Gastrocnemius medialis (tissue), 4 donors: Measurements from ENCODE around the gene ATP13A3. TPM values are rescaled to one million over a fixed set of nuclear protein-coding genes. Genes with fewer than 3 reads are reported as not detected.

Experiments used
- ATAC-seq, 2 donors: fragments of 150-250 bp; one replicate each; pipeline ENCODE4 v1.9.1; 2016
- DNase-seq, 2 donors: peaks; one replicate each; pipeline ENCODE4 v3.0.0-alpha.2; 2019
- H3K27ac ChIP-seq, 4 donors: fragments of 200-600 bp; sonication (generic); 1 replicate in 1 of 4; 2 replicates in 3 of 4; pipeline ENCODE4 v1.5.1; 2016 to 2018; ENCODE audit warnings: mild to moderate bottlenecking in 2 of 4, moderate library complexity in 1 of 4
- H3K27me3 ChIP-seq, 3 donors: fragments of 200-600 bp; sonication (generic) in 2 of 3; 1 replicate in 1 of 3; 2 replicates in 2 of 3; pipeline versions ENCODE4 v1.5.1 to v1.6.0; 2016 to 2019; ENCODE audit warnings: mild to moderate bottlenecking in 1 of 3, moderate library complexity in 1 of 3
- H3K36me3 ChIP-seq, 2 donors: fragments of 200-600 bp; sonication (generic) in 1 of 2; one replicate each; pipeline ENCODE4 v1.5.1; 2017 to 2018
- H3K4me1 ChIP-seq, 2 donors: fragments of 200-600 bp; sonication (generic) in 1 of 2; one replicate each; pipeline ENCODE4 v1.5.1; 2016 to 2017; ENCODE audit warnings: mild to moderate bottlenecking in 2 of 2
- H3K4me3 ChIP-seq, 4 donors: fragments of 200-600 bp; sonication (generic) in 3 of 4; 1 replicate in 1 of 4; 2 replicates in 3 of 4; pipeline ENCODE4 v1.5.1; 2016 to 2019; ENCODE audit warnings: mild to moderate bottlenecking in 2 of 4
- H3K9me3 ChIP-seq, 3 donors: fragments of 200-600 bp; sonication (generic) in 2 of 3; 1 replicate in 1 of 3; 2 replicates in 2 of 3; pipeline ENCODE4 v1.5.1; 2016 to 2019
- POLR2A ChIP-seq, 2 donors: fragments of 450-650 bp; IDR thresholded peaks; one replicate each; pipeline ENCODE4 v1.6.1; 2017; ENCODE audit warnings: antibody characterized with exemption in 2 of 2, mild to moderate bottlenecking in 2 of 2, moderate library complexity in 2 of 2
- in situ Hi-C, 4 donors: fragments of 200-750 bp; cut with MboI; loops; one replicate each; pipeline versions ENCODE4 v1.15.0 to v1.8.0; 2017; ENCODE audit warnings: low sequenced_read_pairs in 4 of 4
- intact Hi-C: fragments of 100-400 bp; cut with DNase I; formaldehyde crosslinking; loops from one replicate; pipeline ENCODE4 v1.15.1; 2023; ENCODE audit warnings: low total_unique reads
- total RNA-seq, 4 donors: library from RNA; depleted of rRNA; stranded (reverse); fragments of >200 nt; gene quantifications; one replicate each; pipeline versions ENCODE4 v1.1.0 to v1.2.3, GENCODE V29; 2016
- TF ChIP-seq, protein P1 (sequence below), 5 experiments: fragments of 450-650 bp in 3 of 5; fragments of 200-600 bp in 2 of 5; sonication (generic) in 2 of 5; IDR thresholded peaks in 4 of 5; conservative IDR thresholded peaks in 1 of 5; 1 replicate in 4 of 5; 2 replicates in 1 of 5; pipeline ENCODE4 v1.5.1; 2016 to 2019; ENCODE audit warnings: antibody characterized with exemption in 5 of 5, mild to moderate bottlenecking in 3 of 5, moderate library complexity in 3 of 5

Gene ATP13A3
- total RNA-seq, 4 donors from 2014 or later = 31.8 to 90.2 (median 57.3) TPM

DNA sequence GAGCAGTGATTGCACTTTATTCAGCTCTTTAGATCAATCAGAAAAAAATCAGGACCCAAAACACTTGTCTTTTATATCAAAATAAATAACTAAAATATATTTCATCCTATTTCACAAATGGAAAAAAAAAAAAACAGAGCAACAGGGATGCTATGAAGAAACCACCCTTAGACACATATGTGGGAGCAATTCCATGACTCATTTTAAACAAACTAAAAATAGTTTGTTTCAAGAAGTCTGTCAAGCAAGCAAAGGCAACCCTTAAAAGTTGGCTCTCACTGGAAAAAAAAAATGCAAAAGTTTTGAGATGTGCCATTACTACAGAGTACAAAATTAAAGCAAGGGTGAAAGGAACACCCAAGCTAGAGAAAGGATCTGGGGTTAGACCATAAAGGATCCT, 5.7 kb downstream of the ATP13A3 start:
- no peak for DNase-seq
- in situ Hi-C loops = loop anchor here (5.0 kb wide), 3 partner anchors 101 to 111 kb away; no protein-coding TSS in a partner anchor
- no peaks in the 10 kb centered on the region for H3K9me3 ChIP-seq
- intact Hi-C loops = loop anchor here (10.0 kb wide), 2 partner anchors 206 to 346 kb away; partner anchors contain the start of gene HES1
- no peak for TF ChIP-seq POLR2A (IDR thresholded peaks at IDR 0.05)
- TF ChIP-seq, protein P1, sequence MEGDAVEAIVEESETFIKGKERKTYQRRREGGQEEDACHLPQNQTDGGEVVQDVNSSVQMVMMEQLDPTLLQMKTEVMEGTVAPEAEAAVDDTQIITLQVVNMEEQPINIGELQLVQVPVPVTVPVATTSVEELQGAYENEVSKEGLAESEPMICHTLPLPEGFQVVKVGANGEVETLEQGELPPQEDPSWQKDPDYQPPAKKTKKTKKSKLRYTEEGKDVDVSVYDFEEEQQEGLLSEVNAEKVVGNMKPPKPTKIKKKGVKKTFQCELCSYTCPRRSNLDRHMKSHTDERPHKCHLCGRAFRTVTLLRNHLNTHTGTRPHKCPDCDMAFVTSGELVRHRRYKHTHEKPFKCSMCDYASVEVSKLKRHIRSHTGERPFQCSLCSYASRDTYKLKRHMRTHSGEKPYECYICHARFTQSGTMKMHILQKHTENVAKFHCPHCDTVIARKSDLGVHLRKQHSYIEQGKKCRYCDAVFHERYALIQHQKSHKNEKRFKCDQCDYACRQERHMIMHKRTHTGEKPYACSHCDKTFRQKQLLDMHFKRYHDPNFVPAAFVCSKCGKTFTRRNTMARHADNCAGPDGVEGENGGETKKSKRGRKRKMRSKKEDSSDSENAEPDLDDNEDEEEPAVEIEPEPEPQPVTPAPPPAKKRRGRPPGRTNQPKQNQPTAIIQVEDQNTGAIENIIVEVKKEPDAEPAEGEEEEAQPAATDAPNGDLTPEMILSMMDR (IDR thresholded peaks at IDR 0.05 in 4 of 5, conservative IDR thresholded peaks at IDR 0.05 in 1 of 5) = no peak
- no peaks in the 10 kb centered on the region for H3K27me3 ChIP-seq
- H3K4me1 ChIP-seq = peaks cover 20 to 30% of the 10 kb centered on the region in 2 donors
- ATAC-seq = no peak
- peaks cover 0 to 3% of the 10 kb centered on the region in 2 donors for H3K36me3 ChIP-seq
- no peak overlapping the region for H3K4me3 ChIP-seq
- no peak overlapping the region for H3K27ac ChIP-seq

DNA sequence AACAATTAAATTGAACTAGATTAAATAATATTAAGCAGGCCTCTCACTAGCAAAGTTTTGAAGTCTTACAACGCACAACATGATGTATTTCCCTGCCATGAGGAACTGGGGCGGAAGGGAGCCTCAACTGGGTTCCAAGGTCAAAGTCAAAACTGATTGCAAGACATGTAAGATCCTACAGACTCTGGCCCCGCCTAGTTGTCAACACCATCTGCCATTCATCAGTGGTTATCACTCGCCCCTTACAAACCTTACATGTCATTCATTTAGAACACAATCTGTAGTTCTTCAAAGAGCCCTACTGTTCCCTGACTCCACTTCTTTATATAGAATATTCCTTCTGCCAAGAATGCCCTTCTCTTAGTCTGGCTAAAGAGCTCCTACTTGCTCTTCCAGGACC, 10.0 kb downstream of the ATP13A3 start:
- no peak for ATAC-seq
- peaks cover 18 to 28% of the 10 kb centered on the region in 2 donors for H3K4me1 ChIP-seq
- no peak overlapping the region for H3K27ac ChIP-seq
- peaks cover 0 to 3% of the 10 kb centered on the region in 2 donors for H3K36me3 ChIP-seq
- intact Hi-C loops (no loop called here), in situ Hi-C loops (no loop called here)
- DNase-seq = no peak
- TF ChIP-seq POLR2A (IDR thresholded peaks at IDR 0.05) = no peak
- TF ChIP-seq, protein P1 (IDR thresholded peaks at IDR 0.05 in 4 of 5, conservative IDR thresholded peaks at IDR 0.05 in 1 of 5) = no peak
- H3K27me3 ChIP-seq = no peaks in the 10 kb centered on the region
- H3K9me3 ChIP-seq = no peaks in the 10 kb centered on the region
- H3K4me3 ChIP-seq = no peak overlapping the region

DNA sequence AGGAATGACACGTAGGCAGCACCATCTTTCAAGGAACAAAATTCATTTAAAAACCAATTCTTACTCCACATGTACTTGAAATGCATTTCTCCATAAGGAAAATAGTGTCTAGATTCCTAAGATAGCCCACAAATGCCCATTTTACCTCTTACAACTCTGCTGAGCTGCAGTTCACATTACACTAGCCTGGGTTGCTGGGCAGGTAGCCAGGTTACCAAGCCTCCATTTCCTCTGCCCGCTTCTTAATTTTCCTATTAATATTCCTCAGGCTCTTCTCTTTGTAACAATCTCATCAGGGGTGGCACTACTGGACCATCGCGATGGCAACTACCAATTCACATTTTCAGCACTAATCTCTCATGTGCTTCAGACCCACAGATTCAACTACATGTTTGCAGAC, 10.8 kb downstream of the ATP13A3 start:
- intact Hi-C loops = no loop called here
- in situ Hi-C loops = no loop called here

DNA sequence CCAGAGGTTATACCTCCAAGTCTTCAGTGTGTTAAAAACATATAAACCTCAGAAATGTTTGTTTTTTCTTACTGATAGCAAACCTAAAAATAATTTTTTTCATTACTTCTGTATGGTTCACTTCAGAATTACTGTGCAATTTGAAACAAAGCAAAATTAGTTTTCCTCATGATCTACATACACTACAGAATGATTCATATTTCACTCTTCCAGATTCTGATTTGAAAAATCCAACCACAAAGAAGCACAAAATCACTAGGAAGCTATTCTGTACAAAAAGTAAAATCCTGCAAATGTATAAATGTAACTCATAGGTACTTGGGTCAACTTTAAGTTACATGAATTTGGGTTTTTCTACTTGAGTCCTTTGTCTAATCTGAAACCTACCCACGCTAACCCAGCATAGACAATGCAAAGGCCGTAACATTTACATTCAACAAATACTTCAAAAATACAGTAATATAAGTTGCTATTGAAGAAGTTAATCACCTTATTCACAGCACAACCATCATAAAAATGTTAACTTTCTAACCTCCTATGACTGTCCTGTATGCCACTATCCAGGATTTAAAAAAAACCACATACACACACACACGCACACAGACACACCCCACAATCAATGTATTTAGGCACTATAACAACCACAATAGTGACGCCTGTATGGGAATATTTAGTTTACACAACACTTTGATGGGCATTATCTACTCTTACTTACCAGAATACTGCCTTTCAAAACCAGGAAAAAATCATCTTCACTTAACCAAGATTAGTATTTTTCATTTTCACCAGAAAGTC, 11.5 kb downstream of the ATP13A3 start:
- DNase-seq = no peak
- in situ Hi-C loops (no loop called here), intact Hi-C loops (no loop called here)
- Histone ChIP-seq H3K4me1 (peaks cover 18 to 19% of the 10 kb centered on the region in 2 donors), H3K9me3 (no peaks in the 10 kb centered on the region), H3K4me3 (no peak overlapping the region), H3K36me3 (no peaks in the 10 kb centered on the region), H3K27ac (no peak overlapping the region), H3K27me3 (no peaks in the 10 kb centered on the region)
- TF ChIP-seq POLR2A (IDR thresholded peaks at IDR 0.05) = no peak
- TF ChIP-seq, protein P1 (IDR thresholded peaks at IDR 0.05 in 4 of 5, conservative IDR thresholded peaks at IDR 0.05 in 1 of 5) = no peak
- no peak for ATAC-seq

More for the DNA sequence above, 10.8 kb downstream of the ATP13A3 start:
- H3K4me1 ChIP-seq = peaks cover 18 to 21% of the 10 kb centered on the region in 2 donors
- H3K4me3 ChIP-seq = no peak overlapping the region
- ATAC-seq (no peak), DNase-seq (no peak)
- no peaks in the 10 kb centered on the region for H3K9me3 ChIP-seq
- H3K36me3 ChIP-seq = peaks cover 0 to 2% of the 10 kb centered on the region in 2 donors
- H3K27ac ChIP-seq = no peak overlapping the region
- TF ChIP-seq, protein P1 (IDR thresholded peaks at IDR 0.05 in 4 of 5, conservative IDR thresholded peaks at IDR 0.05 in 1 of 5) = no peak
- no peak for TF ChIP-seq POLR2A (IDR thresholded peaks at IDR 0.05)
- H3K27me3 ChIP-seq = no peaks in the 10 kb centered on the region
